Thoracic aorta endothelial cell (primary cell): ENCODE results near the gene METTL23. TPM values are rescaled to one million over a fixed set of nuclear protein-coding genes. Genes with fewer than 3 reads are reported as not detected.

Source experiments
- small RNA-seq: library from RNA; depleted of rRNA; stranded (forward); fragments of <200 nt; gene quantifications from one replicate; pipeline ENCODE3, GENCODE V24; 2012
- total RNA-seq: library from RNA; depleted of rRNA; stranded (reverse); fragments of >200 nt; gene quantifications from 2 replicates; pipeline ENCODE4 v1.2.3, GENCODE V29; 2012

Gene METTL23
- total RNA-seq, result 21.3 and 25.4 TPM in 2 replicates

GRCh38 chr17:76726776-76727718 lies at the start of gene METTL23:
Gene METTL23, plus strand, starts transcription at chr17:76726839. Its CDS starts 2,872 bp downstream, at chr17:76729711.

GRCh38 chr17:76710863-76711611 lies 15.6 kb upstream of the METTL23 start, which contains the start of gene MXRA7:
Gene MXRA7, minus strand, starts transcription at chr17:76710965. Its CDS starts 19 bp downstream, at chr17:76710946.

GRCh38 chr17:76726231-76726775 lies 336 bp upstream of the METTL23 start, which contains the start of gene JMJD6:
Gene JMJD6, minus strand, starts transcription at chr17:76726606. Its CDS starts 131 bp downstream, at chr17:76726475.

GRCh38 chr17:76737082-76737675 lies 10.5 kb downstream of the METTL23 start, which contains the start of gene SRSF2:
Gene SRSF2, minus strand, starts transcription at chr17:76737331. Its CDS starts 171 bp downstream, at chr17:76737160.

GRCh38 chr17:76737676-76738467 lies 11.2 kb downstream of the METTL23 start, which contains the start of gene MFSD11:
Gene MFSD11, plus strand, starts transcription at chr17:76738119. Its CDS starts 234 bp downstream, at chr17:76738353.

Small RNA genes lying within 50 kb of the gene (small RNA-seq; reads per million reads assigned to genes)
- gene AC005837.3 (not detected), gene RF02271 (not detected), gene RNU6-97P (not detected), gene RNY4P36 (0.28 reads per million)

Other genes starting within 250 kb of the METTL23 start
- gene RHBDF2, start 225.4 kb upstream of the METTL23 start, total RNA-seq, result 23.0 and 26.4 TPM in 2 replicates
- gene CYGB, start 189.1 kb upstream of the METTL23 start, total RNA-seq, result 0.29 and 0.66 TPM in 2 replicates
- 0.27 and 0.65 TPM in 2 replicates for gene PRCD, start 186.8 kb upstream of the METTL23 start, total RNA-seq
- gene ST6GALNAC2, start 141.0 kb upstream of the METTL23 start, total RNA-seq, result 0.22 and 0.27 TPM in 2 replicates
- not detected in 2 replicates for gene ST6GALNAC1, start 83.1 kb upstream of the METTL23 start, total RNA-seq
- 88.2 and 90.5 TPM in 2 replicates for gene MXRA7, start 15.9 kb upstream of the METTL23 start, total RNA-seq
- 21.5 and 21.8 TPM in 2 replicates for gene JMJD6, start 233 bp upstream of the METTL23 start, total RNA-seq
- gene SRSF2, start 10.5 kb downstream of the METTL23 start, total RNA-seq, result 302 and 338 TPM in 2 replicates
- 33.5 and 34.0 TPM in 2 replicates for gene MFSD11, start 11.3 kb downstream of the METTL23 start, total RNA-seq
- 1.4 and 1.6 TPM in 2 replicates for gene MGAT5B, start 141.6 kb downstream of the METTL23 start, total RNA-seq